AG09309 (cell line): ENCODE measurements around the gene LRP1.
A peak's percentile ranks its signal among the peaks of the same experiment; 100 is the strongest.

Experiments
- DNase-seq: peaks from one replicate; pipeline ENCODE4 v3.0.0-alpha.2; 2010; ENCODE audit warnings: low read depth
- H3K4me3 ChIP-seq: 2 replicates; pipeline ENCODE4 v1.5.1; 2011; ENCODE audit warnings: mild to moderate bottlenecking, low read depth, low read length, moderate library complexity; ENCODE audit not compliant: control insufficient read depth
- CTCF ChIP-seq: IDR thresholded peaks from 2 replicates; pipeline ENCODE4 v1.5.1; 2011; ENCODE audit warnings: mild to moderate bottlenecking, low read depth, low read length, inconsistent platforms; ENCODE audit not compliant: insufficient read depth, control insufficient read depth; ENCODE audit errors: missing control alignments

The LRP1 gene

GRCh38 chr12:57238854-57239554 is 110.7 kb downstream of the LRP1 start:
- TF ChIP-seq CTCF: peak; percentile 100
- peak; percentile 54 for DNase-seq
- peak overlapping the region; percentile 94 for H3K4me3 ChIP-seq

GRCh38 chr12:57239587-57240065 is 111.3 kb downstream of the LRP1 start:
- H3K4me3 ChIP-seq: peak overlapping the region; percentile 94
- TF ChIP-seq CTCF: no peak
- no peak for DNase-seq

- H3K4me3 ChIP-seq: peak overlapping the region; percentile 94
- DNase-seq: no peak
- TF ChIP-seq CTCF: no peak
Observed at GRCh38 chr12:57240066-57240921, 112.0 kb downstream of the LRP1 start.

- no peak for DNase-seq
- no peak for TF ChIP-seq CTCF
- peak overlapping the region; percentile 94 for H3K4me3 ChIP-seq
Observed at GRCh38 chr12:57240926-57241401, 112.7 kb downstream of the LRP1 start.

- no peak for TF ChIP-seq CTCF
- peak overlapping the region; percentile 94 for H3K4me3 ChIP-seq
- no peak for DNase-seq
Observed at GRCh38 chr12:57241402-57242310, 113.4 kb downstream of the LRP1 start.

GRCh38 chr12:57242329-57242690 is 114.0 kb downstream of the LRP1 start:
- H3K4me3 ChIP-seq: no peak overlapping the region
- no peak for DNase-seq
- no peak for TF ChIP-seq CTCF
